ENCODE data around the gene ANO9. TPM values are rescaled to one million over a fixed set of nuclear protein-coding genes. Genes with fewer than 3 reads are reported as not detected.

Gene ANO9
- total RNA-seq, 1 donor: not detected

GRCh38 chr11:433111-433510, 8.7 kb downstream of the ANO9 start:
- Histone ChIP-seq H3K27ac (ENCODE audit: low read depth, low read length) (no peak overlapping the region), H3K4me2 (ENCODE audit: insufficient read depth, low read length) (no peak overlapping the region), H2AFZ (ENCODE audit: low read length) (no peak overlapping the region), H3K36me3 (ENCODE audit: insufficient read depth, low read length) (no peaks in the 10 kb centered on the region), H4K20me1 (ENCODE audit: insufficient read depth, low read length) (no peaks in the 10 kb centered on the region), H3K4me1 (ENCODE audit: insufficient read depth, low read length) (no peaks in the 10 kb centered on the region), H3K27me3 (ENCODE audit: insufficient read depth, low read length) (no peaks in the 10 kb centered on the region), H3K4me3 (ENCODE audit: insufficient read depth, low read length) (no peak overlapping the region), H3K79me2 (ENCODE audit: insufficient read depth, low read length) (no peaks in the 10 kb centered on the region), H3K9me3 (ENCODE audit: low read depth, low read length) (no peaks in the 10 kb centered on the region)
- TF ChIP-seq CTCF (IDR thresholded peaks at IDR 0.05; ENCODE audit: extremely low read depth, low read depth, low read length): no peak
- no peak for DNase-seq (ENCODE audit: insufficient read length, low spot score, missing footprints)

- Histone ChIP-seq H3K4me1 (ENCODE audit: insufficient read depth, low read length) (no peaks in the 10 kb centered on the region), H3K4me3 (ENCODE audit: insufficient read depth, low read length) (no peak overlapping the region), H2AFZ (ENCODE audit: low read length) (no peak overlapping the region), H3K4me2 (ENCODE audit: insufficient read depth, low read length) (no peak overlapping the region), H4K20me1 (ENCODE audit: insufficient read depth, low read length) (no peaks in the 10 kb centered on the region), H3K9me3 (ENCODE audit: low read depth, low read length) (no peaks in the 10 kb centered on the region), H3K36me3 (ENCODE audit: insufficient read depth, low read length) (no peaks in the 10 kb centered on the region), H3K79me2 (ENCODE audit: insufficient read depth, low read length) (no peaks in the 10 kb centered on the region), H3K27me3 (ENCODE audit: insufficient read depth, low read length) (no peaks in the 10 kb centered on the region), H3K27ac (ENCODE audit: low read depth, low read length) (no peak overlapping the region)
- DNase-seq (ENCODE audit: insufficient read length, low spot score, missing footprints): no peak
- TF ChIP-seq CTCF (IDR thresholded peaks at IDR 0.05; ENCODE audit: extremely low read depth, low read depth, low read length): no peak
These were observed 9.2 kb downstream of the ANO9 start for GRCh38 chr11:432501-433100.

- no peak for TF ChIP-seq CTCF (IDR thresholded peaks at IDR 0.05; ENCODE audit: extremely low read depth, low read depth, low read length)
- H3K9me3 ChIP-seq (ENCODE audit: low read depth, low read length): no peaks in the 10 kb centered on the region
- no peak overlapping the region for H3K27ac ChIP-seq (ENCODE audit: low read depth, low read length)
- no peaks in the 10 kb centered on the region for H3K79me2 ChIP-seq (ENCODE audit: insufficient read depth, low read length)
- no peak for DNase-seq (ENCODE audit: insufficient read length, low spot score, missing footprints)
- no peaks in the 10 kb centered on the region for H3K36me3 ChIP-seq (ENCODE audit: insufficient read depth, low read length)
- no peaks in the 10 kb centered on the region for H3K27me3 ChIP-seq (ENCODE audit: insufficient read depth, low read length)
- H3K4me1 ChIP-seq (ENCODE audit: insufficient read depth, low read length): no peaks in the 10 kb centered on the region
- H3K4me3 ChIP-seq (ENCODE audit: insufficient read depth, low read length): no peak overlapping the region
- H3K4me2 ChIP-seq (ENCODE audit: insufficient read depth, low read length): no peak overlapping the region
- H4K20me1 ChIP-seq (ENCODE audit: insufficient read depth, low read length): no peaks in the 10 kb centered on the region
- H2AFZ ChIP-seq (ENCODE audit: low read length): no peak overlapping the region
These were observed 9.9 kb downstream of the ANO9 start for GRCh38 chr11:431921-432320.

- TF ChIP-seq CTCF (IDR thresholded peaks at IDR 0.05; ENCODE audit: extremely low read depth, low read depth, low read length): no peak
- H3K79me2 ChIP-seq (ENCODE audit: insufficient read depth, low read length): no peaks in the 10 kb centered on the region
- no peaks in the 10 kb centered on the region for H3K27me3 ChIP-seq (ENCODE audit: insufficient read depth, low read length)
- no peaks in the 10 kb centered on the region for H3K9me3 ChIP-seq (ENCODE audit: low read depth, low read length)
- H3K4me2 ChIP-seq (ENCODE audit: insufficient read depth, low read length): no peak overlapping the region
- DNase-seq (ENCODE audit: insufficient read length, low spot score, missing footprints): no peak
- no peaks in the 10 kb centered on the region for H3K36me3 ChIP-seq (ENCODE audit: insufficient read depth, low read length)
- no peak overlapping the region for H3K27ac ChIP-seq (ENCODE audit: low read depth, low read length)
- H4K20me1 ChIP-seq (ENCODE audit: insufficient read depth, low read length): no peaks in the 10 kb centered on the region
- H3K4me1 ChIP-seq (ENCODE audit: insufficient read depth, low read length): no peaks in the 10 kb centered on the region
- H3K4me3 ChIP-seq (ENCODE audit: insufficient read depth, low read length): no peak overlapping the region
- H2AFZ ChIP-seq (ENCODE audit: low read length): no peak overlapping the region
These were observed 11.8 kb downstream of the ANO9 start for GRCh38 chr11:429931-430456.

Data from osteoblast (primary cell).